ENCODE results near the gene ZFYVE28.
A peak's percentile ranks its signal among the peaks of the same experiment; 100 is the strongest.

The ZFYVE28 gene

GRCh38 chr4:2412534-2412884, 5.9 kb downstream of the ZFYVE28 start:
- H3K4me3 ChIP-seq (ENCODE audit: low read length): peak overlapping the region; percentile 60
- H3K27ac ChIP-seq (ENCODE audit: low read length): no peak overlapping the region
- H3K4me1 ChIP-seq (ENCODE audit: insufficient read depth, low read length): peaks cover 15% of the 10 kb centered on the region
- H3K9me3 ChIP-seq (ENCODE audit: insufficient read depth, low read depth, low read length): no peaks in the 10 kb centered on the region
- H3K36me3 ChIP-seq (ENCODE audit: insufficient read depth, low read depth, low read length): no peaks in the 10 kb centered on the region
- H3K27me3 ChIP-seq (ENCODE audit: insufficient read depth, low read length): peaks cover 65% of the 10 kb centered on the region
- peak overlapping the region; percentile 64; the same call in 1 of the 2 replicates for H3K9ac ChIP-seq (ENCODE audit: low read depth, low read length)

DNA sequence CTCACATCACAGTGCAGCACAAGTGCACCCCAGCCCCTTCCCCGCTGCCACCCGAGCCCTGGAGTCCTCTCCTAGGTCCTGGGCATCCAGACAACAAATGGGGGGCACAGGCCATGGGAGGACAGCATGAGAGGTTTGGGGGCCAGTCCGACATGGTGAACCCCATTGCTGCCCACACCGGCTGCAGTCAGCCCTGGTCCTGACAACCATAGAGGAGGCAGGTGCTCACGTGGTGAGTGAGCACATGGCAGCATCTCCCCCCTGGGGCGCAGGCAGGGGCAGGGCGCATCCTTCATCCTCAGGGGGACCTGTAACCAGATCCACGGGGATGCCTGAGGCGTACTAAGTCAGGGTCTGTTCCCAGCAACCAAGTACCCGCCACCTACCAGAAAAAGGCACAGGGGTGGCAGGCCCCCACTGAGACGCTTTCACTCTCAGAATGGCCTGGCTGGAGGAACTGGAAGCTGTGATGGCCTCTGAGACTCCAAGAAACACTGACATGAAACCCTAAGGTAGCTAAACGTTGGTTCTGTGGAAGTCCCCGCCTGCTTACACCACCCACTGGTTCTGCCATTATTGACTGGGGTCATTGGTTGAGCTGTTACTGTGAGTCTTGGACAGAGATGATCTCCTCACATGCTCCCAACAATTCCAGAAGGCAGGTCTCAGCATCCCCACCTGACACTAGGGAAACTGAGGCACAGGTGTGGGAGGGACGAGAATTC, 6.5 kb downstream of the ZFYVE28 start:
- H3K9ac ChIP-seq (ENCODE audit: low read depth, low read length): no peak overlapping the region

GRCh38 chr4:2409381-2409783, 9.1 kb downstream of the ZFYVE28 start:
- no peaks in the 10 kb centered on the region for H3K9me3 ChIP-seq (ENCODE audit: insufficient read depth, low read depth, low read length)
- H3K4me1 ChIP-seq (ENCODE audit: insufficient read depth, low read length): peaks cover 12% of the 10 kb centered on the region
- H3K4me3 ChIP-seq (ENCODE audit: low read length): no peak overlapping the region
- H3K9ac ChIP-seq (ENCODE audit: low read depth, low read length): no peak overlapping the region
- no peaks in the 10 kb centered on the region for H3K36me3 ChIP-seq (ENCODE audit: insufficient read depth, low read depth, low read length)
- H3K27ac ChIP-seq (ENCODE audit: low read length): no peak overlapping the region
- H3K27me3 ChIP-seq (ENCODE audit: insufficient read depth, low read length): peaks cover 36% of the 10 kb centered on the region

More for the DNA sequence above, 6.5 kb downstream of the ZFYVE28 start:
- Histone ChIP-seq H3K4me1 (ENCODE audit: insufficient read depth, low read length) (peaks cover 15% of the 10 kb centered on the region), H3K4me3 (ENCODE audit: low read length) (peak overlapping the region; percentile 60; the same call in 1 of the 2 replicates), H3K27me3 (ENCODE audit: insufficient read depth, low read length) (peaks cover 59% of the 10 kb centered on the region), H3K36me3 (ENCODE audit: insufficient read depth, low read depth, low read length) (no peaks in the 10 kb centered on the region), H3K27ac (ENCODE audit: low read length) (no peak overlapping the region), H3K9me3 (ENCODE audit: insufficient read depth, low read depth, low read length) (no peaks in the 10 kb centered on the region)

- Histone ChIP-seq H3K27me3 (ENCODE audit: insufficient read depth, low read length) (peaks cover 32% of the 10 kb centered on the region), H3K4me1 (ENCODE audit: insufficient read depth, low read length) (peaks cover 12% of the 10 kb centered on the region), H3K9me3 (ENCODE audit: insufficient read depth, low read depth, low read length) (no peaks in the 10 kb centered on the region), H3K36me3 (ENCODE audit: insufficient read depth, low read depth, low read length) (no peaks in the 10 kb centered on the region), H3K27ac (ENCODE audit: low read length) (no peak overlapping the region), H3K4me3 (ENCODE audit: low read length) (no peak overlapping the region), H3K9ac (ENCODE audit: low read depth, low read length) (no peak overlapping the region)
Measured at GRCh38 chr4:2408976-2409375, 9.5 kb downstream of the ZFYVE28 start.

- Histone ChIP-seq H3K4me3 (ENCODE audit: low read length) (no peak overlapping the region), H3K9me3 (ENCODE audit: insufficient read depth, low read depth, low read length) (no peaks in the 10 kb centered on the region), H3K9ac (ENCODE audit: low read depth, low read length) (no peak overlapping the region), H3K36me3 (ENCODE audit: insufficient read depth, low read depth, low read length) (no peaks in the 10 kb centered on the region), H3K27me3 (ENCODE audit: insufficient read depth, low read length) (peaks cover 29% of the 10 kb centered on the region), H3K4me1 (ENCODE audit: insufficient read depth, low read length) (peaks cover 8% of the 10 kb centered on the region), H3K27ac (ENCODE audit: low read length) (no peak overlapping the region)
Measured at GRCh38 chr4:2408401-2408958, 10.0 kb downstream of the ZFYVE28 start.

- H3K27me3 ChIP-seq (ENCODE audit: insufficient read depth, low read length): peaks cover 29% of the 10 kb centered on the region
- no peaks in the 10 kb centered on the region for H3K9me3 ChIP-seq (ENCODE audit: insufficient read depth, low read depth, low read length)
- H3K4me1 ChIP-seq (ENCODE audit: insufficient read depth, low read length): peaks cover 7% of the 10 kb centered on the region
- no peak overlapping the region for H3K4me3 ChIP-seq (ENCODE audit: low read length)
- no peaks in the 10 kb centered on the region for H3K36me3 ChIP-seq (ENCODE audit: insufficient read depth, low read depth, low read length)
- no peak overlapping the region for H3K9ac ChIP-seq (ENCODE audit: low read depth, low read length)
- no peak overlapping the region for H3K27ac ChIP-seq (ENCODE audit: low read length)
Measured at GRCh38 chr4:2407991-2408342, 10.5 kb downstream of the ZFYVE28 start.

GRCh38 chr4:2406920-2407319, 11.5 kb downstream of the ZFYVE28 start:
- Histone ChIP-seq H3K4me1 (ENCODE audit: insufficient read depth, low read length) (peaks cover 5% of the 10 kb centered on the region), H3K27ac (ENCODE audit: low read length) (no peak overlapping the region), H3K9ac (ENCODE audit: low read depth, low read length) (no peak overlapping the region), H3K27me3 (ENCODE audit: insufficient read depth, low read length) (peaks cover 27% of the 10 kb centered on the region), H3K4me3 (ENCODE audit: low read length) (no peak overlapping the region), H3K36me3 (ENCODE audit: insufficient read depth, low read depth, low read length) (no peaks in the 10 kb centered on the region), H3K9me3 (ENCODE audit: insufficient read depth, low read depth, low read length) (no peaks in the 10 kb centered on the region)

DNA sequence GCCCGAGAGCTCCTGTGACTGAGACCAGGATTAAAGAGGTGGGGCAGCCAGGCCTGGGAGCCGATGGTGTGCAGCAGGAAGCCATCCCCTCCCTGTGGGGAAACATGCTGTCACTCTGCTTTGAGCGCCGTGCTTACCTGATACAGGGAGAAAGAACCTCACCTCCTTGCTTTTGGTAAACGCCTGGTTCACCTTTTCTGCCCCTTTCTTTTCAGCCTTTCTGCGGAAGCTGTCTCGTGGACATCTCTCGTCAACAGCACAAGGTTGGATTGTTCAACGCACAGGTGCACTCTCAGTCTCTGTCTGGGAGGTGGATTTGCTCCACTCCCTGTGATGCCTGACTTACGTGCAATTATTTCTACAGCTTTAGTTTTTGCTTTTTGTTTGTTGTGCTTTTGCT, 12.0 kb downstream of the ZFYVE28 start:
- H3K4me1 ChIP-seq (ENCODE audit: insufficient read depth, low read length): peaks cover 5% of the 10 kb centered on the region
- no peak overlapping the region for H3K9ac ChIP-seq (ENCODE audit: low read depth, low read length)
- no peaks in the 10 kb centered on the region for H3K36me3 ChIP-seq (ENCODE audit: insufficient read depth, low read depth, low read length)
- no peak overlapping the region for H3K4me3 ChIP-seq (ENCODE audit: low read length)
- no peak overlapping the region for H3K27ac ChIP-seq (ENCODE audit: low read length)
- H3K27me3 ChIP-seq (ENCODE audit: insufficient read depth, low read length): peaks cover 27% of the 10 kb centered on the region
- no peaks in the 10 kb centered on the region for H3K9me3 ChIP-seq (ENCODE audit: insufficient read depth, low read depth, low read length)

- Histone ChIP-seq H3K36me3 (ENCODE audit: insufficient read depth, low read depth, low read length) (no peaks in the 10 kb centered on the region), H3K4me3 (ENCODE audit: low read length) (peak overlapping the region; percentile 65; the same call in 1 of the 2 replicates), H3K4me1 (ENCODE audit: insufficient read depth, low read length) (peaks cover 5% of the 10 kb centered on the region), H3K9ac (ENCODE audit: low read depth, low read length) (peak overlapping the region; percentile 37; the same call in 1 of the 2 replicates), H3K27me3 (ENCODE audit: insufficient read depth, low read length) (peaks cover 32% of the 10 kb centered on the region), H3K9me3 (ENCODE audit: insufficient read depth, low read depth, low read length) (no peaks in the 10 kb centered on the region), H3K27ac (ENCODE audit: low read length) (no peak overlapping the region)
Measured at GRCh38 chr4:2402941-2403340, 15.5 kb downstream of the ZFYVE28 start.

GRCh38 chr4:2402048-2402842, 16.2 kb downstream of the ZFYVE28 start:
- H3K9ac ChIP-seq (ENCODE audit: low read depth, low read length): peak overlapping the region; percentile 37; the same call in 1 of the 2 replicates
- H3K9me3 ChIP-seq (ENCODE audit: insufficient read depth, low read depth, low read length): no peaks in the 10 kb centered on the region
- peaks cover 5% of the 10 kb centered on the region for H3K4me1 ChIP-seq (ENCODE audit: insufficient read depth, low read length)
- no peaks in the 10 kb centered on the region for H3K36me3 ChIP-seq (ENCODE audit: insufficient read depth, low read depth, low read length)
- H3K27ac ChIP-seq (ENCODE audit: low read length): no peak overlapping the region
- peaks cover 32% of the 10 kb centered on the region for H3K27me3 ChIP-seq (ENCODE audit: insufficient read depth, low read length)
- H3K4me3 ChIP-seq (ENCODE audit: low read length): peak overlapping the region; percentile 65

GRCh38 chr4:2401610-2401983, 16.8 kb downstream of the ZFYVE28 start:
- Histone ChIP-seq H3K36me3 (ENCODE audit: insufficient read depth, low read depth, low read length) (no peaks in the 10 kb centered on the region), H3K27me3 (ENCODE audit: insufficient read depth, low read length) (peaks cover 32% of the 10 kb centered on the region), H3K9ac (ENCODE audit: low read depth, low read length) (no peak overlapping the region), H3K27ac (ENCODE audit: low read length) (no peak overlapping the region), H3K4me1 (ENCODE audit: insufficient read depth, low read length) (peaks cover 5% of the 10 kb centered on the region), H3K4me3 (ENCODE audit: low read length) (peak overlapping the region; percentile 65), H3K9me3 (ENCODE audit: insufficient read depth, low read depth, low read length) (no peaks in the 10 kb centered on the region)
